Stimulated activated CD4-positive, alpha-beta T cell treated with anti-CD3 and anti-CD28 coated beads, TNF-alpha, amount 100 ng/mL, for 4 hours (primary cell): Measurements from ENCODE around the gene NSG2.
"Not testable (repeated sequence)": the region's sequence is repeated elsewhere in the genome, so short reads cannot be mapped to it uniquely, and the experiment has no call there.

ENCODE experiments used
- DNase-seq, 3 experiments: peaks; one replicate each; pipeline ENCODE4 v3.0.0-alpha.2; 2020; ENCODE audit warnings: low read depth in 3 of 3

The NSG2 gene

DNA sequence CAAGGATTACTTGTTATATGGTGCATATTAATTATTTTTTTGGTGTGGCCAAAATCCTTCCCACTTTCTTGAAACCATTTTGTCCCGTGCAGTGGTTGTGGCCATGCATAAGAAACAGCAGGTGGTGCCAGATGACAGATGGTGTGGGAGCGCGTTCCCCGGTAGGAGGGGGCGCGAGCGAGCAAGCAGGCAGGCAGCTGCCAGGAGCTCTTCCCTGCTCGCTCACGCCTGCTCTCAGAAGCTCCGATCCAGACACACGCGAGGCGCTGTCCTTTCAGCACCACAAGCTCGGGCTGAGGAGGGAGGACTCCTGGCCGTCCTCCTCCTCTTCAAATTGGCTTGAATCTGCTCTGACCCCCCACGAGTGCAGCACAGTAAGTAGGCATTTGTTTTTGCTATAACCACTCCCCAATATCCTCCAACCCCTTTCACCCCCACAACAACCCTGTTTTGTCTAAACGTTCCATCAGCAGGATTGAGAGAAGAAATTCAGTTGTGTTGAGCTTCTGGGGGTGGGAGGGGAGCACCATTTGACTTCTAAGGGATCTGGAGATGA is at the start of gene NSG2:
TSS of gene NSG2 (plus strand) at position 237 of the 556 bp plus-strand sequence. CDS start 1,050 bp downstream, outside the sequence.
- no peak for DNase-seq

DNA sequence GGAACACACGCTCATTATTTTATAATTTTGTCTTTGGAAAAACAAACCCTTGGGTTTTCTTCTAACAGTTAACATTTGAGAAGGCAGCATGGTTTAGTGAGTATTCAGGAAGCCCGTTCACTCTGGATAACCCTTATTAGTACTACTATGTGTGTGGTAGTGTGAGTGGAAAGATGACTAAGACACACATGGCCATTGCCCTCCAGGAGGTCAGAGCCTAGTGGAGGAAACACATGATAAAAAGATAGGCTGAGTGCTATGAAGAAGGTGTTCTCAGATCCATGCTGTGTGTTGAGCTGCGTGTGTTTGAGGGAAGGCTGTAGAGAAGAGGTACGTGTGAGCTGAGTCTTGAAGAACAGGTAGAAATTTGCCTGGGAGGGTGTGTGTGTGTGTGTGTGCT is 48.2 kb upstream of the NSG2 start:
- no peak for DNase-seq

DNA sequence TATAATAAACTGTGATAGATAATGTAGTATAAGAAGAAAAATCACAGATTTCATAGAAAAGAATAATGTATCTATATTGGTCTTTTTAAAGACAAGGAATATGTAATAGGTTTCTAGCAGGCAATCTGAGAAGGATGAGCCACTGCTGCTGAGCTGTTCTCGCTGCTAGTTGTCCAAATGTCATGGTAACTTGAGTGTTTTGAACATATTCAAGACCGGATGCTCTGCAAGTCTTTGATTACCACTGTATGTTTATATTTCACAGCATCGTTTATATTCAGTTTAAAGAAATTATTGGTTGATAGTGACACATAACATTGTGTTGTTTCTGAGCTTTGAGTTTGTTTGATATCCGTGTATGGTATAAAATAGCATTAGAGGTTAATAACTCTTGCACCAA is 47.0 kb upstream of the NSG2 start:
- DNase-seq: no peak

DNA sequence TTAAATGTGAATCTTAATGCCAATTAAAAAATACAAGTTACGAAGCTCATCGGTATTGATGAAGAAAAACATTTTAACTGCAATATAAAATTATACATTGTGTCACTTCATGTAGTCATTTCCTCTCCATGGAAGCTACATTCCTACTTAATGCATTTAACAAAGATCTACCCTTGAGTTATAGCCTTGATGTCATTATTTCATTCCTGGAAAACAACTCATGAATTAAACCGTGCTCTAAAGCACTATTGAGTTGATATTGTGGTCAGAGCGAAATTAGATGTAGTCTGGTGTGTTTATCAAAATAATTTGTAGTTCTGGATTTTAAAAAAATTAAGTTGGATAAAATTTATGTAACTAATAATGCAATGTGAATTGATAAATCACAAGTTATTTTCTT is 45.4 kb upstream of the NSG2 start:
- no peak for DNase-seq

DNA sequence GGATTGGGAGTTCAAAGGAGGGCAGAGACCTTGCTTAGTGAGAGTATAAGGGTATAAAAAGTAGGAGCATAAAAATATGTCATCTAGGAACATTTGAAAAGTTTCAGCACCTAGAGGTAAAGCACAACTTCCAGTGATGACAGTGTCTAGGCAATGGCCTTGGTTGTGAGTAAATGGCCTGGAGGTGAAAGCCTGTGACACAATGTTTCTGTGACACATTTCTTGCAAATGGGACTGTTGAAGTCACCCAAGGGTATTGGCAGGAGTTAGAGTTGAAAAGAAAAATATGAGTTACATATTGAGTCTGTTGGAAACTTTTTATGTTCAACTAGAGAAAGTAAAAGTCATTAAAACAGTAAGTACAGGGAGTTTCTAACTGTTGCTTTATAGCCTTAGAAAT is 41.7 kb upstream of the NSG2 start:
- DNase-seq: no peak

DNA sequence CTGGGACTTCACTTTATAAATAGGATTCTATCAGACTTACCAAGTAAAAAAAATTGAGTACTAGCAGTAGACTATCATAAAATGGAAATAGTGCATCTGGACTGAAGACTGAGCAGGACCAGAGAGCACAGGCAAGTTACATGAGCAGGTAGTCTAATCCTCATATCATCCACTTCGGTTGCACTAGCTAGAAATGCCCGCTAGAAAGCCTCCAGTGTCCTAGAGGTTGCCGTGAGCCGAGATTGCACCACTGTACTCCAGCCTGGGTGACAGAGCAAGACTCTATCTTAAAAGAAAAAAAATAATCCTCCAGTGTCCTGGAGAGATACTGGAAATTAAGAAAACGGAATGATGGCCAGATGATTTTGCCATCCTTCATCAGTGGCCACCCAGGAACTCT is 36.6 kb upstream of the NSG2 start:
- no peak for DNase-seq

DNA sequence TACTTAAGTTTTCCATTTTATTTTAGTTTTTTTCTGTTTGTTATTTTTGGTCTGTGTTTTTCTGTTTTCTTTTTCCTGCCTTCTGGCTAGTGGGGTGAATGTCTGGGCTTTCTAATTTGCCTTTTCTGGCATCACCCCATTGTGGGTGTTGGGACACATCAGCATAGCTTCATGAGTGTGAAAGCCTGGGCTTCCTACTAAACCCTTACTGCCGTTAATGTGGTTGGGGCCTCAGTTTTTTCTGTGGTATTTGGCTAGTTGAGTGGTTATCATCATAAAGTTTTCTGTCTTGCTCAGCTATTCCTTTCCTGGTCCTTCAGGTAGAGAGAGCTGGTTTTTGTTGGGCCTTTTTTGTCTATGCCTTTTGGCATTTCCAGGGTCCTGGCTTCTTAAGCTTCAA is 35.1 kb upstream of the NSG2 start:
- DNase-seq: no peak

DNA sequence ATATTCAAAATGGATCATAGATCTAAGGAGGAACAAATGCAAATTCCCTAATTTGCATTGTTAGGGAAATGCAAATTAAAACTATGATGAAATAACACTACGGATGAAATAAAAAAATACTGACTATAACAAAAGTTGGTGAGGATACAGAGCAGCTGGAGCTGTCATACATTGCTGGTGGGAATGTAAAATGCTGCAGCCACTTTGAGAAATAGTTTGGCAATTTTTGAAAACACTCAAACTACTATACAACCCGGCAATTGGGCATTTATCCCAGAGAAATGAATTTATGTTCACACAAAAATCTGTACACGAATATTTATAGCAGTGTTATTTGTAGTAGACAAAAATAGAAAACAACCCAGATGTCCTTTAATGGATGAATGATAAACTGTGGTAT is 34.1 kb upstream of the NSG2 start:
- no peak for DNase-seq

DNA sequence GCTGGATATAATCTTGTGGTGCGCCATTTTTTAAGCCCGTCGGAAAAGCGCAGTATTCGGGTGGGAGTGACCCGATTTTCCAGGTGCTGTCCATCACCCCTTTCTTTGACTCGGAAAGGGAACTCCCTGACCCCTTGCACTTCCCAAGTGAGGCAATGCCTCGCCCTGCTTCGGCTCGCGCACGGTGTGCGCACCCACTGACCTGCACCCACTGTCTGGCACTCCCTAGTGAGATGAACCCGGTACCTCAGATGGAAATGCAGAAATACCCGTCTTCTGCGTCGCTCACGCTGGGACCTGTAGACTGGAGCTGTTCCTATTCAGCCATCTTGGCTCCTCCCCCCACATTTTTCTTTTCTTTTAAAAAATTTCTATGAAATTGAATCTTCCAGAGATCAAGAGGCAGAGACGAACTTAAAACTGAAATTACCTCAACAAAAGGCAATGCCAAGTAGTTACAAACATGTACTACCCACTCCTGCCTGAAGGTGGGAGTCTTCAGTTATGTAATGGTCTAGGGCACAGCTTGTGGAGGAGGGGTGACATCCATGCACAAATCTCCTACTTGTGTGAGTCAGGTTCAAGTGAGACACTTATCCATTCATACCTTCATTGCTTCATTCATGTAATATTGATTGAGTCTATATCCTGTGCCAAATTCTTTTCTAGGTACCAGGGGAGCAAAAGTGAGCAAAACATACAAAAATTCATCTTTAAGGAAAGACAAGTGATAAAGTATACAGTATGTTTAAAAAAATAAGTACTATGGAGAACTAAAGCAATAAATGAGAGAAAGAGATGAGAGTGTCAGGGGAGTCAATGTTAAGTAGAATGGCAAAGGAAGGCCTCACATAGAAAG is 25.2 kb upstream of the NSG2 start:
- not testable (repeated sequence) for DNase-seq

DNA sequence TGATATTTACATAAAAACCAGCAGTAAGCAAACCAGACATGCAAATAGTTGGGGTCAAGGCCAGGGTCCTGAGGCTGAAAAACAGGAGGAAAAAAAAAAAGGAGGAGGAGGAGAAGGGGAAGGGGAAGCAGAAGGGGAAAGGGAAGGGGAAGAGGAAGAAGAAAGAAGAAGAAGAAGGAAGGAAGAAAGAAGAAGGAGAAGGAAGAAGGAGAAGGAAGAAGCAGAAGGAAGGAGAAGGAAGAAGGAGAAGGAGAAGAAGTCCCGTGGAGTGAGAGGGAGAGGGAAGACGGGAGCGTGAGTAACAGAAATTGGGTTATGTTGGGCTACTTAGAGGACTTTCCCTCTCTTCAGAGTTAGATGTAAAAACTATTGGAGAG is 24.6 kb upstream of the NSG2 start:
- no peak for DNase-seq

DNA sequence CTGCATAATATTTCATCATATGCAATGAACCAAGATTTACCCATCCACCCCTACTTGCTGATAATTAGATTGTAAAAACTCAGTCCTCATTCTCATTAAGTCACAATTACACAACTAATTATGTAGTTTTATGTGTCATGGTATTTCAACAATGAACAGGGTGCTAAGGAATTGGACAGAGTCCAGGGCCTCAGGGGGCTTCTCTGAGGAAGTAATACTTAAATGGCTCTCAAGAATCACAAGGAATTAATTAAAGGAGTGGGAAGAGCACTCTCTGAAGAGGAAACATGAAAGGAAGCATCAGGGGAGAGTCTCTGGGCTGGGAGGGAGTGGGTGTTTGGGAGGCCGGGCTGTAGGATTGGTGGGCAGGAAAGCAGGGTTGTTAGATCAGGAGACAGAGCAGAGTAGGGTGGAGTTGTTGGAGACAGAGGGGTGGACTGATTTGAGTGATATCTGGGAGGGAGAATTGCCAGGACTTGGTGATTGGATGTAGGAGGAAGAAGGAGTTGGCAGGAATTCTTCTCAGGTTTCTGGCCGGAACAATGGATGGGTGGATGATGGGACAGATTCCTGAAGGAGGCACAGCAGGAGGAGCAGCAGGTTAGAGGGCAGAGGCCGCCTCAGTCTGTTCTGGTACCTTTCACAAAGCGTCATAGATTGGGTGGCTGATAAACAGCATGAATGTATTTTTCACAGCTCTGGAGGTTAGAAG is 23.0 kb upstream of the NSG2 start:
- no peak for DNase-seq

DNA sequence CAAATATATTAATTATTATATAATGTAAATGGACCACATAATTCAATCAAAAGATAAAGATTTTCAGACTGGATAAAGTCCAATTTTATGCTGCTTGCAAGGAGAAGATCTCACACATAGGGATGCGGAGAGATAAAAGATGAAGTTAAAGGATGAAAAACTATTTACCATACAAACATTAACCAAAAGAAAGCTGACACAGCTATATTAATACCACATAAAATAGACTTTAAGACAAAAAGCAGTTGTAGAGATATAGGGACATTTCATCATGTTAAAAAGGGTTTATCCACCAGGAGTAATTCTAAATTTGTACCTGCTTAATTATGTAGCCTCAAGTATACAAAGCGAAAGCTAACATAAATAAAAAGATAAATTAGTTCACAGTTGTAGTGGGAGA is 15.2 kb upstream of the NSG2 start:
- no peak for DNase-seq

DNA sequence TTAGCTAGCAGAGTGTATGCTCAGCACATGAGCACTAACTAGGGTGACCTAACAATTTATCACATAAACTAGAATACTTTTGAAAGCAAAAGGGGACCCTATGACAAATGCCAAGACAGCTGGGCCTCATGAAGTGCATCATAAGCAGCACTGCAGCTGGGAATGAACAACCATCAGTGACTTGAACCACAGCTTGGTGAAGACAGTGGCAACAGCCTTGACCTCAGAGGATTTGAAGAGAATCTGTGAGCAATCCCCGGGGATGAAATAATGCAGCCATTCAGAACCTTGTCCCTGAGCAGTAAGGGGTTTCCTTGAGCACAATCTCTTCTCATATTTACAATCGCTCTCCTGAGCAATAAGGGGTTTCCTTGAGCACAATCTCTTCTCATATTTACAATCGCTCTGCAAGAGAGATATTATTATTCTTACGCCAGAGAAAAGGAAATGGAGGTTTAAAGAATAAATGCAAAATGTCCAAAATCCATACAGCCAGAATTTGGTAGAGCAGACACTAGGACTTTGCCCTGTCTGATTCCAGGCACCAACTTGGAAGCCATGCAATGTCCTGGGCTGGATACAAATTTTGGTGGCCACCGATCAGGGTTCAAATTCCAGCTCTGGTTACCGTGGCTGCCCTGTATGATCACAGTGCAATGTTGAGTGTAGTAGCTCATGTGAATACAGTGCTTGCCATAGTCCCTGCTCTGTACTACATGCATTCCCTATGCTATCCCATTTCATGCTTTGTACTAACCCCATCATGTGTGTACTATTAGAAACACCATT is 846 bp upstream of the NSG2 start:
- no peak for DNase-seq

DNA sequence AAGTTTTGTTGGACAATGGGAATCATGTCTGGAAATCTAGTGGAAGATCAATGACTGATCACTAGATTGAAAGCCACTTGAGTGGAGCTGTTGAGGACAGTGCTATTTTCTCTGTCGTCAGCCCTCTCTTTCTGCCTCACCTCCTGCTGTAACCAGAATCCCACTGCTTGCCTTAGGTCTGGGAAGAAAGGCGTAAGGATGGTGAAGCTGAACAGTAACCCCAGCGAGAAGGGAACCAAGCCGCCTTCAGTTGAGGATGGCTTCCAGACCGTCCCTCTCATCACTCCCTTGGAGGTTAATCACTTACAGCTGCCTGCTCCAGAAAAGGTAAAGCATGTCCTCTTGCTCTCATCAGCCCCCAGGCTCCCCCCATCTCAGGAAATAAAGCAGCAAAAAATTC is 1.1 kb downstream of the NSG2 start:
- no peak for DNase-seq

DNA sequence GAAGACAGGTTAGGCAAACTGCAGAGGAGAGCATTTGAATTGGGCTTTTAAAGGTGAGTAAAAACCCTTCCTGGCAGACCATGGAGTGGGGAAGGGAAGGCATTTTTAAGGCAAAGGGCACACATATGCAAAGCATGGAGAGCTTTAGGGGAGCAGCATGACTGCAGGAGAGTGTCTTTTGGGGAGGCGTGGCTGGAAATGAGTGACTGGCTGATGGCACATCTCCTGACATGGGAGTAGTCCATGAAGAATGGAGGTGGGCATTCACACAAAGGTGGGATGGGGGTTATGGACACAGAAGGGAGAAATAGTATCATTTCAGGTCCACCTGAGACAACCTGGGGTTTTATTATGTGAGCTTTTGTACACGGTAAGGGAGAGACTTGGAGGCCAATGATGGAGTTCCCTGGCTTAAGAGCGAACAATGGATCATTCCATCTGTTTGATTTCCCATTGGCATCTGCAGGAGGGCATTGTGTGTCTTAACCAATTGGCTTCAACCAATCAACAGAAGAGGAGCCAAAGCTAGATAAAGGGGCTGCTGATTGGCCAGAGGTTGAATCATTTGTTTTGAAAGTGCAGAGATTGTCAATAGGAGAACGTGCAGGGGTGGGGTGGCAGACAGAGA is 2.1 kb downstream of the NSG2 start:
- no peak for DNase-seq

DNA sequence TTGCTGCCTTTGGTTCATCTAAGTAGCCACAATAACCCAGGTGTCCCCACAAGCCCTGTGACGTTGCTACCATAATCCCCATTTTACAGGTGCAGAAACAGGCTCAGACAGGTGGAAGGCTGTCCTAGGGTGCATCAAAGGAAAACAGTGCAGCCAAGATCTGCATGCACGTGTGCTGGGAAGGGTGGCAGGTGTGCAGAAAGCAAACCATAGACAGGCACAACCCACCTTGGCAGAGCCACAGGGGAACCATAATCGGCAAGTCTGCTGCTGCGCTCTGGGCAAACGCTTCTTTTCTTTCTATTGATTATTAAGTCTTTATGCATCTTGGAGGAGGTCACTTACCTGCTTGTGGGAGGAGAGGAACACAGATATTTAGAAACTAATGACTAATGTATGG is 7.1 kb downstream of the NSG2 start:
- DNase-seq: no peak

DNA sequence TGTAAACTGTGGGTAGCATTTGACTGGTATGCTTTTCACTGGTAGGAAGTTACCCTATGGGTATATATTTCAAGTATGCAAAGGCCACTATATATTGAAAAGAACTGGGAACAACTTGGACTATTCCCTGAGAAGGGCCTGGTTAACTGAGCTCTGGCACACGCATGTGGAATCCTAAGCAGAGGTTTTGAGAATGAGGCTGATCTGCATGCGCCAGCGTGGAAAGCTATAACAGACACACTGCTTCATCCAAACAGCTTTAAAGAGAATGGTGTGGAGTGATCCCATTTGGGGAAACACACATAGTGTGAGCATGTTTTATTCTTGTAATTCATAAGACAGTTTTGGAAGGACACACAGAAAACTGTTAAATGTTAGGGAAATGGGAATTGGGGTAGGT is 8.4 kb downstream of the NSG2 start:
- no peak for DNase-seq

DNA sequence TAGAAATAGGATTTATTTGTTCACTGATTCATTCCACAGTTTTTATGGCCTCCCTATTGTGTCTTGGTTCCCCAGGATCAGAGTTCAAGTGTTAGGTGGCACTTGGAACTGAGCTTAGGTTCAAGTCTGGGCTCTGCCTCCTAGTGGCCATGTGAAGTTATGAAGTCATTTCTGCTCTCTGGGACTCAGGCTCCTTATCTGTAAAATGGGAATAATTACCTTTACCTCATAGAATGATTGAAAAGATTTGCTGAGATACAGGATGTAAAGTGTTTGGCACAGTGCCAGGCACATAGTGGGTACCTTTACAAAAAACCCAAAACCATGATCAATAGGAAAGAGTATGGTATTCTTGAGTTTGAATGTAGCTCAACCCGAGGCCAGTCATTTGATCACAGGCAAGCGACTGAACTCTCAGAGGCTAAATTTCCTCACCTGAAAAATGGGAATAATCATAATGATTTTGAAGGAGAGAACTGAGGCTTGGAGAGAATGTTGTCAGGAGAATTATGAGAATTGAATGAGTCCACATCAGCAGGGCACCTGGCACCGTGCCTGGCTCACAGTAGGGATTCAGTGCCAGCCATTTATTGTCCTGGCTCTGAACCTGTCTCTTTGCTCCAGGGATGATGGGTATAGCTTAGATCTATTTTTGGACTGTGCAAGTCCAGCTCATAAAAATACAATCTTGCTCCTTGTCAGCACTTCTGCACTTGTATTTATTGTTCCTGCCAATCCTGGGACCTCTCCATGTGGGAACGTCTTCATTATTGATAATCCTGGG is 10.8 kb downstream of the NSG2 start:
- DNase-seq: no peak

DNA sequence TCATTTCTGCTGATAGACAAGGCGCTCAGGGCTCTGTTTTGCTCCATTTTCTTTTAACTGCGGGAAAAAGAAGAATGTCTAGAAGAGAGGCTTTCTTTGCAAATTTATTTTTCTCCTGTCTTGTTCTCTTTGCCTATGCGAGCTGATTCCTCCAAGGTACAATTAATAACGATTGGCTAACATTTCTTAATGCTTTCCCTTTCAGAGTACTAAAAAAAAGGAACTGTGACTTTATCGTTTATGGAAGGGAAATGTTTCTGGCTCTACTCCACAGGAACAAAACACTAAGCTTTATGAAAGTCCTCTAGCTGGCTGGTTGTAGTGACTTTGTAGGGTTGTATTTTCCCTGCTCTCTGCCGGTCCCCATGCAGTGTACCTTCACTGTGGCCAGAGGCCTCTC is 11.7 kb downstream of the NSG2 start:
- no peak for DNase-seq

DNA sequence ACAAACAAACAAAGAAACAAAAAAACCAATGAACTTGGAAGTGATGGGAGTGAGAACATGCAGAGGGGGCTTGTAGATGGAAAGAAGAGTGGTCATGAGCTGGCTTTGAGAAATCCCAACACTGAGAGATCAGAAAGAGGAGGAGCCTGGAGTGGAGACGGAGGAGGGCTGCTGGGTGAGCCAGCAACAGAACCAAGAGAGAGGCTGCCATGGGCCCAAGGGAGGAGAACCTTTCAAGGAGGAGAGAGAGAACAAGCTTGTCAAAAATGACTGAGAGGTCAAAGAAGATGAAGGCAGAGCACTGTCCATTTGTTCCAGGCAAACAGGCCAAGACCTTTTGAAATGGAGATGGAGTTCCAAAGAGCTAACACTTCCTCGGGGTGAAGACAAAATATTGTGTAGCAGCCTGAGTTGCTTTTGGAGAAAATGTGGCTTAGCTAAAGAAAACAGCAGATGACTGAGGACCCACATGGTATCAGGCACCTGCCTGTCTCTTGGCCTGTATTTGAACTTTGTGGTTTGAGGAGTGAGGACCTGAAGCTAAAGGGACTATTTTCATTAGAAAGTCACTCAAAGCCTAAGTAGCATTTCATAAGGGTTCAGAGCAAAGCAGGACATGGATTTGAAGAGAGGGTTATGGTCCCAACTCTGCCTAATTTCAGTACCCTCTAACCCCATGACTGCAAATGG is 13.1 kb downstream of the NSG2 start:
- no peak for DNase-seq
